Right renal pelvis (tissue), 4 donors: ENCODE data around the gene ERVMER34-1. TPM values are rescaled to one million over a fixed set of nuclear protein-coding genes. Genes with fewer than 3 reads are reported as not detected.

Source experiments
- DNase-seq, 4 donors: peaks; one replicate each; pipeline ENCODE4 v3.0.0-alpha.2; 2013; ENCODE audit warnings: low read depth in 4 of 4, low spot score in 3 of 4, missing footprints in 1 of 4
- polyA plus RNA-seq, 4 donors: library from polyadenylated mRNA; unstranded; fragments of 120-200 nt; gene quantifications; one replicate each; pipeline ENCODE4 v1.2.1, GENCODE V29; 2013; ENCODE audit not compliant: insufficient read length in 4 of 4

ERVMER34-1 gene
- 1 to 10 TPM; 3.2 to 5.0 (median 4.2) TPM for polyA plus RNA-seq

DNA sequence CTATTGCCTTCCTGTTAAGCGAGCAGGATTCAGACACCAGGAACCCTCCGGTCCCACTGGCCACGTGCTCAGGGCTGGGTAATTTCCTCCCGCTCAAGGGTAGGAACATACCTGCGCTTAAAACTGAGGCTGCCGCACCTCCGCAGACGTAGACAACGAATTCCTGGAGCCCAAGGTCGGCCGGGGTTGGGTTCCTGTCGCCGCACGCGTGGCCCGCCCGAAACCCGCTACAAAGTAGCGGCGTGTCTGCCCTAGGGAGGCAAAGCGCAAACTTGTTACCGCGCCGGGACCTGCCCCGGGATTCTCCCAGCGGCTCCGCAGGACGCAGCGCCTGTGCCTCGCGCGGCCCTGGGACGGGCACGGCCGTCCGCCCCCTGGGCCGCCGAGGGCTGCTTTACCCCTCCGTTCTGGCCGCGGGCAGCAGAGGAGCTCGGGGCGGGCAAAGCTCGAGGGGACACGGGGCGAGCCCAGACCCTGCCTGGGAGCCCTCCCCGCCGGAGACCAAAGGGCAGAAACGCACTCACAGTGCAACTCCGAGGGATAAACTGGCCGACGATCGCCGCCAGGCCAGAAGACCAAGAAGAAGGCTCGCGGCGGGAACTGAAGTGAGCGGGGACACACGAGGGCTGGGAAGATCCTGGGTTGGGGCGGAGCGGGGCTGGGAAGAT, at the start of gene ERVMER34-1:
ERVMER34-1 (minus strand) TSS at position 607 of the 668 bp plus-strand sequence. CDS start 5,905 bp downstream, outside the sequence.
- DNase-seq, result peak; percentile 9 to 34 (median 20)

GRCh38 chr4:52799813-52800212, 48.6 kb upstream of the ERVMER34-1 start:
- no peak for DNase-seq

- DNase-seq, result no peak
Measured at GRCh38 chr4:52795533-52795932, 44.3 kb upstream of the ERVMER34-1 start.

GRCh38 chr4:52791936-52792335, 40.7 kb upstream of the ERVMER34-1 start:
- no peak for DNase-seq

GRCh38 chr4:52789774-52790173, 38.5 kb upstream of the ERVMER34-1 start:
- DNase-seq, result no peak

- no peak for DNase-seq
Measured at GRCh38 chr4:52788806-52789205, 37.6 kb upstream of the ERVMER34-1 start.

DNA sequence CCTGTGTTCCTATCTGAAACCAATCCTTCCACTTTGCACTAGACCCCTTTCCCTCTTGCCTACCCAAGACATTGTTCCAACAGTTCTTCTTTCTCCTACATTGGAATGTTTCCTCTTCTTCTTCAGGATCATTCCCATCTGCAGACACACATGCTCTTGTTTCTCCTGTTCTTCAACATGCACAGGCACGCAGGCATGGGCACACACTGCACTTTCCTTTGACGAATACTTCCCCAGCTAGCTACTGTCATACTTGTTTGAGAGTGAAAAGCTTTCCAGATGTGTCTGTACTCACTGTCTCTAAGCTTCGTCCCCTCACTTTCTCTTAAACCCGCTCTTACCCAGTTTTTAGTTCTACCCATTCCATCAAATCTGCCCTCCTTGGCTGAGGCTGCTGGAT, 31.8 kb upstream of the ERVMER34-1 start:
- DNase-seq, result no peak

GRCh38 chr4:52780617-52781354, 29.6 kb upstream of the ERVMER34-1 start:
- DNase-seq, result no peak

GRCh38 chr4:52780206-52780605, 29.0 kb upstream of the ERVMER34-1 start:
- no peak for DNase-seq

DNA sequence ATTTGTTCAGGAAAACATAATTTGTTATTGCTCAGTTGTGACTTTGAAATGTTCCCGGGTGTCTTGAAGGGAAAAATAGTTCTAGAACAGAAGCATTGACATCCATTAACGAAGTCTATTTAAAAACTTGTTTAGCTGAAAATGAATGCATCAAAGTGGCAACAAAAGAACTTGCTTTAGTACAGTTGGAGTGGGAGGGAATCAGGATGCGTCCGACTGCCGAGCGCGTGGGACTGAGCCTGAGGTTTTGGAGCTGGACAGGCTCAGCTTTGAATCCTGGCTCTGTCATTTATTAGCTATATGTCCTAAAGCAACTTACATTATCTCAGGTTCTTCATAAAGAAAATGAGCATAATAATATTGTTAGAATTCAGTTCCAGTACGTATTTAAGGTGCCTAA, 9.0 kb upstream of the ERVMER34-1 start:
- DNase-seq, result no peak

DNA sequence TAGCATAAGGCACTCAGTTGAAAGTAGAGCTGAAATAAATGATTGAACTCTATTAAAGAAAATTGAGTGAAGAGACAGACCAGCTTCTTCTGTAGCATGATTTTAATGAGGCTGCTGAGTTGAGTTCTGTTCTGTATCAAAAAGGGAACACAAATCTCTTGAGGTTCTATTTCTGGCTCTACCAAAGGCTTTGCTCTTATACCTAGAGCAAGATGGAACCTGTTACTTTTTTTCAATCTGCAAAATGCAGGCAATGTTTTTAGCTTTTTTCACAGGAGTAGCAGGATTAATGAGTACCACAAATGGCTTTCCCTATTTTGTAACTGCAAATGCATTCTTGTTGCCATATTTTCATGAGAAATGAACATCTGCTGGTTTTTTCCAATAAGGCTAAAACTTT, 4.2 kb upstream of the ERVMER34-1 start:
- DNase-seq, result no peak

DNA sequence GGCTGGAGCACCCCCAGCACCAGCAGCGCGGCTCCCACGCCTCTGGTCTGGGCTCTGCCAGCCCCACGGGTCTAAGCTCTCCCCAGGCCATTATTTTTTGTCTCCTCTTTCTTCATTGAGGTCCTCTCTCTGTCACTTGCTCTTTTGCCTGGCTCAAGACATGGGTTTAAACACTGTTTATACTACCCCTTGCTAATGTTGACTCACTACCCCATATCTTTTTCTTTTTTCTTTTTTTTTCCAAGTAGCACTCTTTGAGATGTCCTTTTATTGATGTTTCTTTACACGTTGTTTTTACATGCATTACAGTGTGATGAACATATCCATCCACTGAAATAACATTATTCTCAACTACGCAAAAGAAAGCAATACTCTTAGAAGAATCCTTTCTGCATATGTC, 1.7 kb upstream of the ERVMER34-1 start:
- DNase-seq, result no peak

GRCh38 chr4:52751487-52751911, 274 bp upstream of the ERVMER34-1 start:
- DNase-seq, result peak; percentile 27 to 43 (median 32)

GRCh38 chr4:52750213-52750612, 1.0 kb downstream of the ERVMER34-1 start:
- DNase-seq, result no peak

DNA sequence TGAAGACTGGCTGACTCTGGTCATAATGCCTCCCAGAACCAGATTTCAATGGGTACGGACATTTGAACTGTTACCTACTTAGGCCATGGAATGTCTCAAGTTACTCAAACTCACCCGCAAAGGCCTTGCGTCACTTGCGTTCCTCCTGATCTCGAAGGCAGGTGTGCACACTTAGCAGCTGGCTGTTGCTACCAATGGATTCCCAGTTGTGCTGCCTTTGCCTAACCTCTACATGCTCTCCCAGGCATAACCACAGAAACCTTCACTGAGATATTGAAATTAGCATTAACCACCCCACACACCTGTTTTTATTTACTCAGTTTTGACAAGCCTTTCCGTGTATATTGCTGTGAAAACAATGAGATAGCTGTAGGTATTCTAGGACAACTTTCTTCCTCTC, 2.8 kb downstream of the ERVMER34-1 start:
- no peak for DNase-seq

GRCh38 chr4:52744588-52744987, 6.6 kb downstream of the ERVMER34-1 start:
- no peak for DNase-seq

- no peak for DNase-seq
Measured at GRCh38 chr4:52743444-52744019, 7.7 kb downstream of the ERVMER34-1 start.

DNA sequence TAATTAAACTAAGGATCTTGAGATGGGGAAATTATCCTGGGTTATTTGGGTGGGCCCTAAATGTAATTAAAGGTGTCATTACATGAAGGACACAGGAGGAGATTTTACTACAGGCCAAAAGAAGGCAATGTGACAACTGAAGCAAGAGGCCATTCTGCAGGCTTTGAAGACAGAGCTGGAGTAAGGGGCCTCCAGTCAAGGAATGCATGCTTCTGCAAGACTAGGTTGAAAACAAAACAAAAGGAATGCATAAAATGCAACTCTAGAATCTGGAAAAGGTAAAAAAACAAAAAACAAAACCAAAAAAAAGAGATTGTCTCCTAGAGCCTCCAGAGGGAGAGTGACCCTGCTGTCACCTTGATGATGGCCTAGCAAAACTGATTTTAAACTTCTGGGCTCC, 21.6 kb downstream of the ERVMER34-1 start:
- DNase-seq, result no peak

GRCh38 chr4:52728691-52729240, 22.5 kb downstream of the ERVMER34-1 start:
- DNase-seq, result no peak

GRCh38 chr4:52726826-52727580, 24.2 kb downstream of the ERVMER34-1 start:
- no peak for DNase-seq
